Measurements from ENCODE around the gene TECTA. TPM values are rescaled to one million over a fixed set of nuclear protein-coding genes. Genes with fewer than 3 reads are reported as not detected.

TECTA gene
- total and polyA plus RNA-seq, 2 of the 8 experiments (the other 6 are each of a cell fraction or from before 2014, with no cell fraction given): 0.59 to 1.0 TPM

- TF ChIP-seq CHD7 (IDR thresholded peaks at IDR 0.05; ENCODE audit: insufficient replicate concordance, low read length) (no peak), CBX5 (IDR thresholded peaks at IDR 0.05; ENCODE audit: low read depth, low read length) (no peak), SAP30 (IDR thresholded peaks at IDR 0.05; ENCODE audit: insufficient read depth, insufficient replicate concordance, low read length) (no peak), POLR2A (IDR thresholded peaks at IDR 0.05; ENCODE audit: control extremely low read depth in 1 of 2, low read depth in 2 of 2, low read length in 2 of 2) (no peak), SP1 (IDR thresholded peaks at IDR 0.05; ENCODE audit: low read depth, low read length) (no peak), TBP (IDR thresholded peaks at IDR 0.05; ENCODE audit: low read depth, low read length) (no peak), TCF12 (IDR thresholded peaks at IDR 0.05; ENCODE audit: low read depth, low read length) (no peak), ASH2L (IDR thresholded peaks at IDR 0.05; ENCODE audit: low read length) (no peak), EP300 (IDR thresholded peaks at IDR 0.05; ENCODE audit: borderline replicate concordance in 1 of 2, low read depth in 2 of 2, low read length in 2 of 2) (no peak), MAFK (IDR thresholded peaks at IDR 0.05; ENCODE audit: low read depth, low read length) (no peak), SIRT6 (IDR thresholded peaks at IDR 0.05; ENCODE audit: low read length) (no peak), FOSL1 (IDR thresholded peaks at IDR 0.05; ENCODE audit: insufficient read depth, low read depth, low read length) (no peak), CHD2 (IDR thresholded peaks at IDR 0.05; ENCODE audit: low read length) (no peak)
Measured at GRCh38 chr11:121145826-121146225, 44.8 kb downstream of the TECTA start (continued).

Measured in H1 (cell line).